Measurements from ENCODE around the gene MACROD2.

- TF ChIP-seq CTCF (IDR thresholded peaks at IDR 0.05) = no peak
- no peak for TF ChIP-seq ZFX (IDR thresholded peaks at IDR 0.05; ENCODE audit: borderline replicate concordance)
Observed at GRCh38 chr20:15265581-15266309, 1270.4 kb downstream of the MACROD2 start.
